NCI-H1092 treated with DMSO at 0.1 percent for 48 hours (cell line): ENCODE data around the gene TMEM158.

Experiments
- DNase-seq: peaks from one replicate; lab custom pipeline; 2025; lab: John Stamatoyannopoulos, UW

TMEM158 gene

GRCh38 chr3:45226206-45226915 lies at the start of gene TMEM158:
TMEM158 (minus strand) TSS chr3:45226287; CDS start chr3:45226027, 260 bp downstream.
- DNase-seq: no peak

GRCh38 chr3:45275006-45275704 lies 49.1 kb upstream of the TMEM158 start:
- DNase-seq: peak; percentile 4

GRCh38 chr3:45273681-45274515 lies 47.8 kb upstream of the TMEM158 start:
- no peak for DNase-seq

GRCh38 chr3:45272828-45273470 lies 46.9 kb upstream of the TMEM158 start:
- no peak for DNase-seq

GRCh38 chr3:45272032-45272810 lies 46.1 kb upstream of the TMEM158 start:
- no peak for DNase-seq

GRCh38 chr3:45269952-45270351 lies 43.9 kb upstream of the TMEM158 start:
- no peak for DNase-seq

GRCh38 chr3:45267097-45267496 lies 41.0 kb upstream of the TMEM158 start:
- no peak for DNase-seq

GRCh38 chr3:45261333-45262110 lies 35.4 kb upstream of the TMEM158 start:
- DNase-seq: no peak

- DNase-seq: no peak
Observed at GRCh38 chr3:45259133-45259532, 33.0 kb upstream of the TMEM158 start.

- no peak for DNase-seq
Observed at GRCh38 chr3:45258317-45258716, 32.2 kb upstream of the TMEM158 start.

GRCh38 chr3:45253316-45253715 lies 27.2 kb upstream of the TMEM158 start:
- DNase-seq: no peak

- no peak for DNase-seq
Observed at GRCh38 chr3:45252826-45253225, 26.7 kb upstream of the TMEM158 start.

GRCh38 chr3:45249391-45249790 lies 23.3 kb upstream of the TMEM158 start:
- DNase-seq: peak; percentile 3

GRCh38 chr3:45246241-45246640 lies 20.2 kb upstream of the TMEM158 start:
- no peak for DNase-seq

GRCh38 chr3:45244356-45244755 lies 18.3 kb upstream of the TMEM158 start:
- no peak for DNase-seq

GRCh38 chr3:45241206-45241605 lies 15.1 kb upstream of the TMEM158 start:
- no peak for DNase-seq

- no peak for DNase-seq
Observed at GRCh38 chr3:45240292-45240691, 14.2 kb upstream of the TMEM158 start.

- no peak for DNase-seq
Observed at GRCh38 chr3:45239254-45239653, 13.2 kb upstream of the TMEM158 start.

- DNase-seq: no peak
Observed at GRCh38 chr3:45236964-45237363, 10.9 kb upstream of the TMEM158 start.

GRCh38 chr3:45235409-45235808 lies 9.3 kb upstream of the TMEM158 start:
- no peak for DNase-seq

GRCh38 chr3:45234250-45234649 lies 8.2 kb upstream of the TMEM158 start:
- no peak for DNase-seq
